ENCODE results near the gene MAU2. TPM values are rescaled to one million over a fixed set of nuclear protein-coding genes. Genes with fewer than 3 reads are reported as not detected.
"Not testable (repeated sequence)": the region's sequence is repeated elsewhere in the genome, so short reads cannot be mapped to it uniquely, and the experiment has no call there.

Gene MAU2
- total RNA-seq, 2 experiments from 2014 or later = 71.9 to 81.4 TPM

DNA sequence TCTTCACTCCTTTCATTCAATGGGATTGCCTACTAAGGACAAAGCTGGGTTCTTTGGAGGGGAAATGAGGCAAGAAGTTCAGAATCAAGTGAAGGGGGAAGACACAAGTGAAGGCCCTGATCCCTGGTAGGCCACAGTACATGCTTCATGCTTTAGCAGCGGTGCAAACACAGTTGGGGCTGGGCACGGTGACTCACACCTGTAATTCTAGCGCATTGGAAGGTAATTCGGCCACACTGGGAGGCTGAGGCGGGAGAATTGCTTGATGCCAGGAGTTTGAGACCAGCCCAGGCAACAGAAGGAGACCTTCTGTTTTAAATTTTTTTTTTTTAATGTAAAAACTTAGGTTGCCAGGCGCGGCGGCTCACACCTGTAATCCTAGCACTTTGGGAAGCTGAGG is 61.5 kb downstream of the MAU2 start:
- peaks cover 9% of the 10 kb centered on the region for H3K4me1 Mint-ChIP-seq
- POLR2A ChIA-PET = no interaction called here
- H3K4me3 Mint-ChIP-seq = no peak overlapping the region
- no peaks in the 10 kb centered on the region for H3K36me3 Mint-ChIP-seq (ENCODE audit: low read depth)
- no peak overlapping the region for H3K27ac Mint-ChIP-seq
- CTCF ChIA-PET = interaction anchor here (1.5 to 2.1 kb wide), 2 partner anchors 23 to 109 kb away, joined by 5 to 7 read pairs; partner anchors contain the start of gene GATAD2A
- DNase-seq = no peak
- H3K27me3 Mint-ChIP-seq = no peaks in the 10 kb centered on the region
- no peaks in the 10 kb centered on the region for H3K9me3 Mint-ChIP-seq

DNA sequence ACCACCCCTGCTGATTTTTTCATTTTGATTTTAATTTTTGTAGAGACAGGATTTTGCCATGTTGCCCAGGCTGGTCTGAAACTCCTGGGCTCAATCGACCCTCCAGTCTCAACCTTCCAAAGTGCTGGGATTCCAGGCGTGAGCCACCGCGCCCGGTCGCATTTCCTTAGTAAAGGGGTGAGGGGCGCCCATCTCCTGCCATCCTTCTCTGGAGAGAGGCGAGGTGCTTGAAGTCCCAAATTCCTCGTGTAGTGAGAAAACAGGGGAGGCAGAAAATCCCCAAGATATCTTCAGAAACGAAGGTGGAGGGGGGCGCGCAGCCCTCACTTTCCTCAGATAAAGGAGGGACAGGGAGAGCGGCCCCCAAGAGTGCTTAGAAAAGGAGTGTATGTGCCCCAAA is 63.9 kb downstream of the MAU2 start:
- peak overlapping the region; percentile 85 for H3K4me3 Mint-ChIP-seq
- no peak for DNase-seq
- no peaks in the 10 kb centered on the region for H3K9me3 Mint-ChIP-seq
- ChIA-PET POLR2A (no interaction called here), CTCF (interaction anchor here (1.1 to 1.5 kb wide), 3 partner anchors 12 to 126 kb away, joined by 3 to 5 read pairs (median 4); no protein-coding TSS in a partner anchor)
- peaks cover 32% of the 10 kb centered on the region for H3K4me1 Mint-ChIP-seq
- peaks cover 17% of the 10 kb centered on the region for H3K36me3 Mint-ChIP-seq (ENCODE audit: low read depth)
- H3K27ac Mint-ChIP-seq = peak overlapping the region; percentile 25
- H3K27me3 Mint-ChIP-seq = no peaks in the 10 kb centered on the region

DNA sequence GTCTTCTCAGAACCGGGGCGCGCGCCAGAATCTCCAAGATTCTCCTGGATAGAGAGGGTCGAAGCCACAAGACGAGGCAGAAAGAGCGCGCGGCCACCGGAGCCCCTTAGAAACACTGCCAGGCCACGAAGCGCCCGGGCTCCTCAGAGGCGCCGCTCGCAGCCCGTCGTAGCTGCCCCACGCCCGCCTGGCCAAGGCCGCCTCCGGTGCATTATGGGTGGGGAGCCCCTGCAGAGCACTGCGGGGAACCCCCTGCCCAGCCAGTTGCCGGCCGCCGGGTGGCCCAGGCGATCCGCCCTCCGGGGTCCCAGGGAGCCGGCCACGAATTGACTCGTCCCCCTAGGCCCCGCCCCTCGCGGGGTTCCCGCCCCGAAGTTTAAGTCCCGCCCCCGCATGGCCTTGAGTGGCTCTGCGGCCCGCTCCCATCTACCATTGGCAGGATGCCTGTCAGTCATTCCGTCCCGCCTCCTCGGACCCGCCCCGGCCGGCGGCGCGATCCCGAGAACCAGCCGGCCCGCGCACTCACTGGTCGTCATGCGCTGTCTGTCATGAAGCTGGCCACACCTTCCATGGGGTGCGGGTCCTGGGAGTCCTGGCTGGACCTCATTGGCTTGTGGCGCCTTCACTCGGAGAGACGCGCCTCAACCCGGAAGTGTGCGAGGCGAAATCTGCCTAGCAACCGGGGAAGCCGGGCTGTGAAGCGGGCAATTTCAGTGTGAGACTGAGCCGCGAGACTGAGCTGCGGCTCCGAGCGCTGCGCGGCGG is 64.7 kb downstream of the MAU2 start:
- peaks cover 38% of the 10 kb centered on the region for H3K4me1 Mint-ChIP-seq
- no peaks in the 10 kb centered on the region for H3K9me3 Mint-ChIP-seq
- H3K27me3 Mint-ChIP-seq = no peaks in the 10 kb centered on the region
- H3K36me3 Mint-ChIP-seq (ENCODE audit: low read depth) = peaks cover 19% of the 10 kb centered on the region
- DNase-seq = peak; percentile 100
- H3K27ac Mint-ChIP-seq = peak overlapping the region; percentile 94
- ChIA-PET POLR2A (interaction anchor here (0.8 to 1.0 kb wide), 2 partner anchors 12 to 20 kb away, joined by 3 read pairs; partner anchors contain the start of gene GATAD2A), CTCF (interaction anchor here (0.5 to 1.5 kb wide), 9 partner anchors 12 to 205 kb away, joined by 3 to 6 read pairs (median 3); partner anchors contain the start of gene CILP2)
- H3K4me3 Mint-ChIP-seq = peak overlapping the region; percentile 85

DNA sequence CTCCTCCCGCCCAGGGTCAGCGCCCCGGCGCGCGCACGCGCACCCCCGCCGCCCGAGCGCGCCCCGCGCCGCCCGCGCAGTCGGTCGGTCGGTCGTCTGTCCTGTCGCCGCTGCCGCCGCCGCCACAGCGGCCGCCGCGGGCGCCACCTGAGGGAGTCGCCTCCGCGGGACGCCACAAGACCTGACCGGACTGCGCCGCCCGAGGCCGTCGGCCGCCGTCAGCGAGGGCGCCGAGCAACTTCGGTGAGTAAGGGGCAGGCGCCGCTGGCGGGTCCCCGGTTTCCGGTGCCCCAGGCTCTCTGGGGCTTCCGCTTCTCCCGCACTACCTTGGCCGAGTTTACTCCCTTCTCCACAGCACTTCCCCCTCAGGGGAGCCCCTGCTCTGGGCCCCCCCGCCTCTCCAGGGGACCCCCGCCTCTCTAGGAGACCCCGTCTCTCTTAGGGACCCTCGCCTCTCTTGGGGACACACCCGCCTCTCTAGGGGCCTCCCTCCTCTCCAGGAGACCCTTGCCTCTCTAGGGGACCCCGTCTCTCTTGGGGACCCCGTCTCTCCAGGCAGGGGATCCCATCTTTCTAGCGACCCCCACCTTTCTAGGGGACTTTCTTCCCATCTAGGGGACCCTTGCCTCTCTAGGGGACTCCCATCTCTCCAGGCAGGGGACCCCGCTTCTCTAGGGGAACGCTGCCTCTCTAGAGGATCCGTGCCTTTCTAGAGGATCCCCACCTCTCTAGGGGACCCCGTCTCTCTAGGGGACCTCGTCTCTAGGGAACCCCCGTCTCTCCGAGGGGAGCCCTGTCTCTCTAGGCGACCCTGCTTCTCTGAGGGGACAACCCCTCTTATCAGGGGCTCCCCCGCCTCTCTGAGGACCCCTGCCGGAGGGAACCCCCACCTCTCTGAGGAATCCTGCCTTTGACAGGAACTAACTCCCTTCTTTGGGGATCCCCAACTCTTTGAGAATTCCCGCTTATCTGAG is 65.6 kb downstream of the MAU2 start:
- Mint-ChIP-seq H3K9me3 (no peaks in the 10 kb centered on the region), H3K27ac (peak overlapping the region; percentile 96), H3K4me1 (peaks cover 43% of the 10 kb centered on the region), H3K36me3 (ENCODE audit: low read depth) (peaks cover 24% of the 10 kb centered on the region), H3K27me3 (no peaks in the 10 kb centered on the region), H3K4me3 (peak overlapping the region; percentile 94)
- ChIA-PET POLR2A (interaction anchor here (0.8 to 1.0 kb wide), 2 partner anchors 13 to 19 kb away, joined by 3 read pairs; partner anchors contain the start of gene GATAD2A), CTCF (interaction anchor here (0.8 to 1.5 kb wide), 6 partner anchors 11 to 204 kb away, joined by 3 to 6 read pairs (median 4); no protein-coding TSS in a partner anchor)
- peak; percentile 59 for DNase-seq

DNA sequence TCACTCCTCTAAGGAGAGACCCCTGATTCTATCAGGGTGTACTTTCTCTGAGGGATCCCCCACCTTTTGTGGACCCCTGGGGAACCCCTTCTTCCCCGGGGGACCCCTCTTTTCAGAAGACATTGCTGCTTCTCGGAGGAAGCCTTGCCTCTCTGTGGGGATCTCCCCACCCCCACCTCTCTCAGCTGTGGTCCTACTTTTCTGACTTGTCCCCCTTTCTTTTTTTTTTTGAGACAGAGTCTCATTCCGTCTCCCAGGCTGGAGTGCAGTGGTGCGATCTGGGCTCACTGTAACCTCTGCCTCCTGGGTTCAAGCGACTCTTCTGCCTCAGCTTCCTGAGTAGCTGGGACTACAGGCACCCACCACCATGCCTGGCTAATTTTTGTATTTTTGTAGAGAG is 66.5 kb downstream of the MAU2 start:
- ChIA-PET POLR2A (no interaction called here), CTCF (no interaction called here)
- H3K36me3 Mint-ChIP-seq (ENCODE audit: low read depth) = peaks cover 27% of the 10 kb centered on the region
- peak overlapping the region; percentile 94 for H3K4me3 Mint-ChIP-seq
- H3K27ac Mint-ChIP-seq = peak overlapping the region; percentile 96
- peaks cover 50% of the 10 kb centered on the region for H3K4me1 Mint-ChIP-seq
- no peaks in the 10 kb centered on the region for H3K27me3 Mint-ChIP-seq
- no peak for DNase-seq
- no peaks in the 10 kb centered on the region for H3K9me3 Mint-ChIP-seq

DNA sequence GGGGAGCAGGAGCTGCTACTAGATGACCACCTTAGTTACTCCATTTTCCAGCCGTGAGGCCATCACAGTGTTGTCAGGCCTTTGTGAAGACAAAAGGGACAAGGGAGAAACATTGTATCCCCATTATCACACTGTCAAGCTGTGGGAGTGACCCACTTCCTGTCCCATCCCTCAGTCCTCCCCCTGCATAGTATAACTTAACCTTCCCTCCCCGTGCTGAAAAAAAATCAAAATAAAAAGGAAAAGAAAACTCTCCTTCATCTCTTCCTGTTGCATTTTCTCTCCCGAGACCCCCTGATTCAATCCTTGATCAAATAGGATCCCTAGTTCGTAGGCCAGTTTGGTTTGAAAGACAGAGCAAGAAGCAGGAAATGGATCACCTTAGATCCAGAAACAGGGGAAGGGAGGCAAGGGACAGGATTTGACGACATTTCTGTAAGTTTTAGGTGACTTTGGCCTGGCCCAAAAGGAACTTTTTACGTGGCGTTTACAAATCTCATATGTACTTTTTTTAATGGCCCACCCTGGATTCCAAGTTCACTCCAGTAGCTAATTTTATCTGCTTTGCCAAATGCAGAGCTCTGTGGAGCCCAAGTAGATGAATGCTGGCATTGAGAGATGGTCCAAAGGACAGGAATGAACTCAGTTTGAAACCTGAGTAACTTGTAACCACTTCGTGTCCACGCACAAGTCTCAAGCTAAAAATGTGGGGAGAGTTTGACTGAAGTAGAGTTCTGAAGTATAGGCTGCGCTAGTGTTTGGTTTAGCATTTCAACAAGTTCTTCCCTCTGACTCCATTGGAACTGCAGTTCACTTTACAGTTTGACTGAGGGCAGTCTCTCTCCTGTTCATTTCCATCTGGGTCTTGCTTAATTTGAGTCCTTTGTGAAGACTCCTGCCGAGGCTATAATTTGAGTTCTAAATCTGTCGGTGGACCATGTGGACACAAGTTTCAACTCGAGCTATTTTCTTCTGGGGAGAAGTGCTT is 68.2 kb downstream of the MAU2 start:
- Mint-ChIP-seq H3K27me3 (no peaks in the 10 kb centered on the region), H3K9me3 (no peaks in the 10 kb centered on the region), H3K4me3 (peak overlapping the region; percentile 94), H3K27ac (peak overlapping the region; percentile 75), H3K4me1 (peaks cover 61% of the 10 kb centered on the region), H3K36me3 (ENCODE audit: low read depth) (peaks cover 27% of the 10 kb centered on the region)
- POLR2A ChIA-PET = no interaction called here
- CTCF ChIA-PET = interaction anchor here (1.0 to 1.4 kb wide), 3 partner anchors 9 to 93 kb away, joined by 3 read pairs; no protein-coding TSS in a partner anchor
- no peak for DNase-seq

DNA sequence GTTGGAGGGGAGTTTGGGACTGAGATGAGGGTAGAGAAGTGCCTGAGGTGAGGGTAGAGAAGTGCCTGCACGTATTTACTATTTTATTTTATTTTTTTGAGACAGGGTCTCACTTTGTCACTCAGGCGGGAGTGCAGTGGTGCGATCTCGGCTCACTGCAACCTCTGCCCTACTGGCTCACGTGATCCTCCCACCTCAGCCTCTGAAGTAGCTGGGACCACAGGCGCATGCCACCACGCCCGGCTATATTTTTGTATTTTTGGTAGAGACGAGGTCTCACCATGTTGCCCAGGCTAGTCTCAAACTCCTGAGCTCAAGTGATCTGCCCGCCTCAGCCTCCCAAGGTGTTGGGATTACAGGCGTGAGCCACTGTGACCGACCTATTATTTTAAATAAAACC is 69.1 kb downstream of the MAU2 start:
- H3K9me3 Mint-ChIP-seq, H3K27me3 Mint-ChIP-seq, H3K4me3 Mint-ChIP-seq, H3K27ac Mint-ChIP-seq, POLR2A ChIA-PET, DNase-seq: not testable (repeated sequence)
- CTCF ChIA-PET = interaction anchor here (1.0 to 1.4 kb wide), 3 partner anchors 8 to 92 kb away, joined by 3 read pairs; no protein-coding TSS in a partner anchor
- peaks cover 27% of the 10 kb centered on the region for H3K36me3 Mint-ChIP-seq (ENCODE audit: low read depth)
- peaks cover 70% of the 10 kb centered on the region for H3K4me1 Mint-ChIP-seq

DNA sequence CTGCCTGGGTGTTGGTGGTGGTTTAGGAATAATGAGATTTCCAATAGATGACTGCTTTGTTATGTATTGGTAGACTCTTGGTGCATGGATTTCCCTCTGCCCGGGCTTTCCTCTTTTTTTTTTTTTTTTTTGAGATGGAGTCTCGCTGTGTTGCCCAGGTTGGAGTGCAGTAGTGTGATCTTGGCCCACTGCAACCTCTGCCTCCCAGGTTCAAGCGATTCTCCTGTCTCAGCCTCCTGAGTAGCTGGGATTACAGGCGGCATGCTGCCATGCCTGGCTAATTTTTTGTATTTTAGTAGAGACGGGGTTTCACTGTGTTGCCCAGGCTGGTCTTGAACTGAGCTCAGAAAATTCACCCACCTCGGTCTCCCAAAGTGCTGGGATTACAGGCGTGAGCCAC is 73.7 kb downstream of the MAU2 start:
- peaks cover 11% of the 10 kb centered on the region for H3K36me3 Mint-ChIP-seq (ENCODE audit: low read depth)
- DNase-seq, H3K4me3 Mint-ChIP-seq, H3K9me3 Mint-ChIP-seq, H3K27me3 Mint-ChIP-seq, CTCF ChIA-PET: not testable (repeated sequence)
- H3K27ac Mint-ChIP-seq = peak overlapping the region; percentile 82
- POLR2A ChIA-PET = interaction anchor here (0.5 kb wide), 1 partner anchor 38 kb away, joined by 8 read pairs; no protein-coding TSS in a partner anchor
- peaks cover 54% of the 10 kb centered on the region for H3K4me1 Mint-ChIP-seq

DNA sequence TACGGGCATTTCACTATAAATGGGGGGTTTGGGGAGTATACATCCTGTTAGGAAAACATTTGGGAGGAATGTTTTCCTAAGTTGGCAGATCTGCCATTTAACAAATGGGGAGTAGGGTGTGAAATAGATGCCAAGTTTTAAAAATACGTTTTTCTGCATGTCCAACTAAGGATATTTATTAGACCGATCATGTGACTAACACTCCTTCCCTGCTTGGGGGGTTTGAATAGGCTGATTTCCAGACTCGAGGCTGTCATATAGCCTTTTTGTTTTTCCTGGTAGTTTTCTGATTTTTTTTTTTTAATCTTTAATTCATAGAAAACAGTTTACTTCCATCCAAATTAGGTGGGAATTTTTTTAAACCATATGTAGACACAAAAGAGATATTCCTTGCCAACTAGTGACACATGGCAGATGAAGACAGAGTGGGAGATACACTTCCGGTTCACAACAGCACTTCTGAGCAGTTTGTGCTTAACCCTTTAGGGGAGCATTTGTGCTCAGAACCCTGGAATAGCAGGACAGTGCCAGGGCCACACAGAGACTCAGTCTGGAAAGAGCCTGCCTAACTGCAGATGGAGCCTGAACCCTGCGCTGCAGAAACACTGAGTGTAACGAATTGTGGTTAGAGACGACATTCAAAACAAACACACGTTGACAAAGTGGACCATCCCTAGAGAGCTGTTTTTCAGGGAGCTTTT is 79.3 kb downstream of the MAU2 start:
- Mint-ChIP-seq H3K36me3 (ENCODE audit: low read depth) (no peaks in the 10 kb centered on the region), H3K27ac (no peak overlapping the region), H3K9me3 (no peaks in the 10 kb centered on the region), H3K4me3 (no peak overlapping the region), H3K4me1 (peaks cover 36% of the 10 kb centered on the region), H3K27me3 (no peaks in the 10 kb centered on the region)
- no peak for DNase-seq
- CTCF ChIA-PET = interaction anchor here (0.9 to 1.6 kb wide), 2 partner anchors 36 to 91 kb away, joined by 4 read pairs; no protein-coding TSS in a partner anchor
- POLR2A ChIA-PET = no interaction called here

DNA sequence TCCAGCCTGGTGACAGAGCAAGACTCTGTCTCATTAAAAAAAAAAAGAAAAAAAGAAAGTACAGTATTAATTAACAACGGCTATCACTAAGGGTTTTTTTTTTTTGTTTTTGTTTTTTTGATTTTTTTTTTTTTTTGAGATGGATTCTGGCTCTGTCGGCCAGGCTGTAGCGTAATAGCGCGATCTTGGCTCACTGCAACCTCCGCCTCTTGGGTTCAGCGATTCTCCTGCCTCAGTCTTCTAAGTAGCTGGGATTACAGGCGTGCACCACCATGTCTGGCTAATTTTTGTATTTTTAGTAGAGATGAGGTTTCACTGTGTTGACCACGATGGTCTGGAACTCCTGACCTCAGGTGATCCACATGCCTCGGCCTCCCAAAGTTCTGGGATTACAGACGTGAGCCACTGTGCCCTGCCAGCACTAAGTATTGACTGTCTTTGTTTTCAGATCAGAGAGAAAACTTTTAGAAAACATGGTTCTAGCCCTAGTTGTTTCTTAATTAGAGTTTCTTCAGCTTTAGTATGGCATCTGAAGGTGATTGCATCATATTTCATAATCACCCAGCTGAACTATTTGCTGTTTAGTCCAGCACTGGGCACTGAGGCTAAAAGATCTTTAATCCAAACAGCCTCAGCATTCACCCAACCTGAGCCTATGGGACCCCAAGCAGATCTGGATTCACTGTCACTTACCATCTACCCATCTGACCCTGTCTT is 82.2 kb downstream of the MAU2 start:
- H3K36me3 Mint-ChIP-seq (ENCODE audit: low read depth) = peaks cover 6% of the 10 kb centered on the region
- no peak overlapping the region for H3K4me3 Mint-ChIP-seq
- H3K27ac Mint-ChIP-seq = no peak overlapping the region
- POLR2A ChIA-PET = no interaction called here
- H3K9me3 Mint-ChIP-seq = no peaks in the 10 kb centered on the region
- DNase-seq = no peak
- peaks cover 47% of the 10 kb centered on the region for H3K4me1 Mint-ChIP-seq
- no peaks in the 10 kb centered on the region for H3K27me3 Mint-ChIP-seq
- CTCF ChIA-PET = interaction anchor here (1.6 kb wide), 1 partner anchor 43 kb away, joined by 3 read pairs; no protein-coding TSS in a partner anchor

DNA sequence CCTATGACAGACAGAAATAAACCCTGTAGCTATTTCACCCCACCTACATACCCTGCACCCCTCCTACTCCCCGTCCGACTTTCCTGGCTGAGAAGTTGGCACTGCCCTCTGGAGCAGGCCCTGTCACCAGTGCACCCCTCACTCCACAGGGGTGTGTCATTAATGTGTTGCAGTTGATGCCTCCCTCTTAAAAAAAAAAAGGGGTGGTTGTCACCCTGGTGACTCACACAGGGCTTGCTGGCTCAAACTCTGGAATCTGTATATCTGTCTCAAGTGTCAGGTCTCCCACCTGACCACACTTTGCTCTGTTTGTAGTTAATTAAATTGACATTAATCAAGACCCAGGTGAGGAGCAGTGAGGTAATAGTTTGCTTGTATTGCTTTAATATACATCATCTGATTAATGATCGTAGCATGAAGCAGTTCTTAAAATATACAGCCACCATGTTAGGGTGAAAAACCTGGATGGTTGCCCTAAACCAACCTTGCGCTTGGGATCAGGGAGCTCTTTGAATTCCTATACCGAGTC is 82.8 kb downstream of the MAU2 start:
- ChIA-PET POLR2A (no interaction called here), CTCF (no interaction called here)
- DNase-seq = no peak
- no peaks in the 10 kb centered on the region for H3K9me3 Mint-ChIP-seq
- H3K4me1 Mint-ChIP-seq = peaks cover 53% of the 10 kb centered on the region
- no peak overlapping the region for H3K4me3 Mint-ChIP-seq
- no peaks in the 10 kb centered on the region for H3K27me3 Mint-ChIP-seq
- H3K27ac Mint-ChIP-seq = no peak overlapping the region
- peaks cover 6% of the 10 kb centered on the region for H3K36me3 Mint-ChIP-seq (ENCODE audit: low read depth)
